NCI-H524 (cell line): ENCODE results near the gene CREG1.

Source experiments
- DNase-seq, 2 experiments: peaks; one replicate each; lab custom pipeline; 2025; lab: John Stamatoyannopoulos, UW

Gene CREG1

DNA sequence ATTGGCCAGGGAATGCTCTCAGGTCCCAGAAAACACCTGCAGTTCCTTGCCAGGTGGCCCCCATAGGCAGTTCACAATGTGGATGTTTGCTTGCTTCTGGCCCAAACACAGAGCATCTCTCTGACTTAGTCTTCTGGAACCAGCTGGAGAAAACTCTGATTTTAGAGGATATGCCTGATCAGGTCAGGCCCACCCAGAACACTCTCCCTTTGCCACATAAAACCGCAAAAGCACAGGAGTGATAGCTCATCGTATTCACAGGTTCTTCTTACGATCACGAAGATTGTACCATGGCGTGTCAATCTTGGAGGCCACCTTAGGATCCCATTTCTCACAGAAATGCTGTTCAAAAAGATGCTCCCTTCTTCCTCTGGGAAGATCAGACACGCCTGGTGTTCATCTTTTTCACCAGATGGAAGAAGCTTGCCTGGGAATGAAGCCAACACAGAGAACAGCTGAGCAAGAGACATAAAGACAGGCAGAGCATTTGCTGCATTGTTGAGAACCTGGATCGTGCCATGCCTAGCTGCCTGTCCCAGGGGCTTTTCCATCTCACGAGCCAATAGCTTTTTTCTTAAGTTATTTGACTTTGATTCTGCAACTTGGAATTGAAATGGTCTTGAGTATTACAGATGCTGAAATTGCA lies 23.6 kb downstream of the CREG1 start:
- DNase-seq, result peak; percentile 67 to 85

DNA sequence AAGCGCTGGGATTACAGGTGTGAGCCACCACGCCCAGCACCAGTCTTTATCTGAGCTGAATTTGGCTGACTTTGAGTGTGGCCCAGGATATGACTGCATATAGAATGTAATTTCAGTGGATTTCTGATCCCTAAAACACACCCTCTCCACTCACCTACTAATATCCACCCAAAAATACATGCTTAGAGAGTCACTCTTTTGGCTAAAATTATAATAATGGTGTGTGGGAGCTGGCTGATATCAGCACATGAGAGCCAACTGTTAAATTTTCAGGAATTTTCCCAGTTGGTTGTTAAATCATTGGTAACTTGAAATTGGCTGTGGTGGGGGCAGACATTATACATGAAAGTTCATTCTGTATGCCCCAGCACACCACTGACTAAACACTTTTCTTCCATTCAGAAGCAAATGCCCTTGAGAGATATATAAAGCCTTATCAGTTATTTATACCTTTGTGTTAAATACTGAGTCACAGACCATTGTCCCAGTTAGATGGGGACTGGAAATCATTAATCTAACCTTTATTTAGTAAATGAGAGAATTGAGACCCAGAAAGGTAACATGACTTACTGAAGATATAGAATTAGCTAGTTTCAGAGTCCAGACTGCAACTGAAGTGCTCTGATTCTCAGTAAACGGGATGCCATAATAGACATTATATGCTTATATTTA lies 25.4 kb downstream of the CREG1 start:
- no peak for DNase-seq

DNA sequence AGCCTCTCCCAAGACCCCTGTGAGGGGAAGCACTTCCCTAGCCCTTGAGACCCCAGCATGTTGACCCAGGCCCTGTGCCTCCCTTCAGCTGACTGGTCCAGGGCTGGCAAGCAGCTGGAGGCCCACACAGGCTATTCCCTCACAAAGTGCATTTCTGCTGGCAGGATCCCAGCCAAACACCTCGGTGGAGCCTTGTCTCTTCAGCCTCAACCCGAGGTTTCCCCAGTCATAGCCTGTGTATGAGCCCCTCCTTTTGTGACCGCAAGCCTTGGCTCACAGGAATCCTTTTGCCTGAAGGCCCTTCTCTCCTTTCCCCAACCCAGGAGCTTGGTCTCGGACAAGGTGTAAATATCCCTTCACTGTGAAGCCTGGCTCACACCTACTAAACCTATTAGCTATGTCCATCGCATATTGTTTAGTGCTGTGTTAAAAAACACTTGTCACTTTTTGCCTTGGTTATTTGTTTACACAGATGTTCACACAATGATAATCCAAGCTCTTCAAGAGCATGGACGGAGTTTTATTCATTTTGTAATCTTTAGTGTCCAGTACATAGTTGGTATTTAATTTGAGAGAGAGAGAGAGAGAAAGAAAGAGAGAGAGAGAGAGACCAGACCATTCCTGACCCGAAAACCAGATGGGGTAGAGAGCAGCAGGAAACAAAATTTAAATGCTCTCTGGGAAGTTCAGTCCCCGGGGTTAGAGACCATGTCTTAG lies 26.7 kb downstream of the CREG1 start:
- no peak for DNase-seq

DNA sequence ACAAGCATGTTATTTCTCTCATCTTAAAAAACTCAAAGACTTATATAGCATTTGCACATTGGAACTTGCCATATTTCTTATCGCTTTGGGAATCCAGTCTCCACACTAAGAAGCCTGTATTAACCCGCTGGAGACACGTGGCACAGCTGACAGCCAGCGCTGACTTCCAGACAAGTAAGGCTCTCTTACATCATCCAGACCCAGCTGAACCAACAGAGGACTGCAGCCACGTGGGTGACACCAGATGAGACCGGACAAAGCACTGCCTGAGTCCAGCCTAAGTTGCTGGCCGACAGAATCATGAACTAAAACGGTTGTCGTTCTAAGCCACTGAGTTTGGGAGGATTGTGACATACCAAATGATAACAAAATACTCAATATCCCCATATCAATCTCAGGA lies 28.9 kb downstream of the CREG1 start:
- no peak for DNase-seq

DNA sequence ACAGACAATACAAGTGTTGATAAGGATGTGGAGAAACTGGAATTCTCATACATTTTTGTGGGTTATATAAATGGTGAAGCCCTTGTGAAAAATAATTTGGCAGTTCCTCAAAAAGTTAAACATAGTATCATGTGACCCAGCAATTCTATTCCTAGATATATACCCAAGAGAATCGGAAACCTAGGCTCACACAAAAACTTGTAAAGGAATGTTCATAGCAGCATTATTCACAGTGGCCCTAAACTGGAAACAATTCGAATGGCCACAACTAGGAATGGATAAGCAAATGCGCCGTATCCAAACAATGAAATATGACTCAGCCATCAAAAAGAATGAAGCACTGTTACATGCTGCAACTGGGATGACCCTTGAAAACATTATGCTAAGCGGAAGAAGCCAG lies 31.3 kb downstream of the CREG1 start:
- DNase-seq, result no peak

DNA sequence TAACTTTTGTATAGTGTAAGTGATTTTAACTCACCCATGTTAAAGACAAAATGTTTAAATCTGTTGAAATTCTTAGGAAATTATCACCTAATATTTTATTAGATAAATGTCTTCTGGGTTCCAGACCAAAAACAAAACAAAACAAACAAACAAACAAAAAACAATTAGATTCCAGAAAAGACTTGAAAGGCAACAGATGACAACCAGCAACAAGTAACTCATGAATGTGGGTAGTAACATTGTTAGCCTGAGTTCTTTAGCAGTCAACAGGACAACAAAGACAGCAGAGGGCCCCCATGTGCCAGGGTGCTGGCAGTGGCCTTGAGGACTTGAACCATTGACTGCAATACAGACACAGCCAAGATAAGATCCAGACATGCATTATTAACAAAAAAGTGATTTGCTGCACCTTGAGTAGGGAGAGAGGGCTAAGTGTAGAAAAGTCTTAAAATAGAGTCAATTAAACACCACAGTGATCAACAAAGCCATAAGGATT lies 32.8 kb downstream of the CREG1 start:
- no peak for DNase-seq

DNA sequence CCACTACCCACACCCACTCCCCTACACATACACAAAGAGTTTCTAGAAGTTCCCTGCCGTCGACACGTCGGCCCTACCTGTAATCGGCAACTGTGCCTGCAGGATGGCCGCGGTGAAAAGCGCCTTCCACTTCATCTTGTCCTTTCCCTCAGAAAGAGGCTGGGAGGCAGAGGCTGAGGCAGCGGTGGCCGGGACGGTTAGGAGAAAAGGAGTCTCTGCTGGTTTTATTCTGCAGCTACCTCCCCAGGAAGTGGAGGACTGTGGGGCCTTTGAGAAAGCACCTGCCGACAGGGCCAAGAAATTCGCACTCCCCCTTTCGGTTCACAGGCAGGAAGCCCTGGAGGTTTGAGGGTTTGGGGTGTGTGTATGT lies 35.2 kb downstream of the CREG1 start, which contains the start of gene CD247:
Gene CD247, minus strand, starts transcription at position 199 of the 370 bp plus-strand sequence. Its CDS starts 64 bp downstream, at position 135.
- no peak for DNase-seq

DNA sequence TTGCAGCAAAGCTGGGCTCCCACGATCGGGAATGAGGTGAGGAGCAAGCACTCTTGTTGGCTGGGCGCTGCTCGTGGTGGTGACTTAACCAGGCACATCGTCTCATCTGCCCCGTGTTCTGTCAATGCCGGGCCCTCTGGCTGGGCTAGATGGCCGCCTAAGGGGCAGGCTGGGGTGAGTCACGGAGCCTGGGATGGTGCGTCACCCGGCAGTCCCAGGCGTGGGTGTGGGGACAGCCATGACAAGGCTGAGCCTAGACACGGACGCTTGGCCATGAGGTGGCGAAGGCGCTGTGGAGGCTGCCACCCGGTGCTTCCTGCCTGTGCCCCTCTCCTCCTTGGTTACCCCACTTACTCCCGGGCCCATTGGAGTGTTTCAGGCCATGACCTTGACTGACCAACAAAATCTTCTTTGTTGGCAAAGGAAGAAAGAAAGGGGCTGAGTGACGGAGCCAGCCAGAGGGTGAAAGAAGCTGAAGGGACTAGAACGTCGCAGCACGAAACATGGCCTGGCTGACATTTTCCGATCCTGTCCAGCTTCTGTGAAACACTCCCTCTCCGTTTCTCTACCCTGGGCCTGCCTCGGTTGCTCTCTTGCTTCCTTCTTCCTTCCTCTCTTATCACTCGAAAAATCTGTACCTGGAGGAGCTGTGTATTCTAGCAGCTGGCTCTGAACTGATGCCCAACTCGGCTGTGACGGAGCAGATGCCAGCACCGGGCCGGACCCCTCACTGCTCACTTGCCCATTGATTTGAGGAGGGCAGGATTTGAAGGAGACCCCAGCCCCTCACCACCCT lies 35.8 kb downstream of the CREG1 start:
- no peak for DNase-seq

DNA sequence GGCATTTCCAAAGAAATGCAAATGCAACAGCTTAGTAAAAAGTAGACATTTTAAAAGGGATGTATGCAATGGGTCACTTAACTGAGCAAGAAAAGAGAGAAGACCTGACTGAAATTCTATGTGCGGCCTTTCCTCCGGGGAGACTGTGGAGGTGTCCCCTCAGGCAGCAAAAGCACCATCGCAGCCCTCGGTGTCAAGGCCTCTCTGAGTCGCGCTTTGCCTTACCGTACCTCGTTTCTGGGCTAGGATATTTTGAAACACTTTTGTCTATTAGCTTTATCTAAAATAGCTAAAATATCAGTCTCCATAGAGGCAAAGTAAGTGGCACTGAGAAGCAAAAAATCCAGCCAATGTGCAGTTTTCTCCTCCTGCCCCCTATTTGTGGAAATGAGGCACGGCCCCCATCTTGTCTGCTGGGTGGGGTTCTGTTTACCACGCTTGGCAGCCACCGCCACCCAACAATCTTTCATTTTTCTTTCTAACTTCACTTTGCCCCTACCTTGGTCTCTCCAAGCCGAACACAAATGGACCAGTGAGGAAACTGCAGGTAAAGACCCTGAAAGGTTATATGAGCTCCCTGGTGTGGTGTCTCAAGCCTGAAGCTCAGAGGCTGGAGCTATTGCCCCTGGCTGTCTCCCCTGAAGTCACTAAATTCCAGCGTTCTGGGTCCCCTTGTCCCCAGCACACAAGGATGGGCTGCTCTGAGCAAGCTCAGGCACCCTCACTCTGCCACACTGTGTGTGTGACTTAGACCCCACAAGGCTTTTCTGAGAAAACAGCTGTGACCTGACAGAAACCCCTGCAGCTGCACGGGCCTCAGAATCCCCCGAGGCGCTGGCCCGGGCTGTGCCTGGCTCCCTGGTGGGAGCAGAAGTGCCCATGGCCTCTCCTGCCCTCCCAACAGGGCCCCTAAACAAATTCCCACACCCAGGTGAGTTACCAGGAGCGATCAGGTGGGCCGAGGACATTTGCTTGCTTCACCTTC lies 36.9 kb downstream of the CREG1 start:
- no peak for DNase-seq

DNA sequence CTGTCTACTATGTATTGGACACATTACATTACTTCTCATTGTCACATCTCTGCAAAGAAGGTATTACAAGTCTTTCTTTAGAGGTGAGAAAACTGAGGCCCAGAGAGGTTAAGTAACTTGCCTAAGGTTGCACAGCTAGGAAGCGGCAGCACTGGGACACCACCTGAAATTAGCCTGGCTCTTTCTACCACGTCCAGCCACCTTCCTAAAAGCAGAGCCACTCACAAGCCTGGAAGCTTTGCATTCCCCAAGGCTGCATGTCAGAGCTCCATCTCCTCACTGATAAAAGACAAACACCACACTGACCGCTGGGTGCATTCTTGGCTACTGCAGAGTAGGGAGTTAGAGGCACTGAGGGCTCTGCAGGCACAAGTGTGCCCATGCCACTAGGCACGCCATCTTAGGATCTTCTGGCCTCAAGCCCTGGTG lies 37.7 kb downstream of the CREG1 start:
- DNase-seq, result no peak

DNA sequence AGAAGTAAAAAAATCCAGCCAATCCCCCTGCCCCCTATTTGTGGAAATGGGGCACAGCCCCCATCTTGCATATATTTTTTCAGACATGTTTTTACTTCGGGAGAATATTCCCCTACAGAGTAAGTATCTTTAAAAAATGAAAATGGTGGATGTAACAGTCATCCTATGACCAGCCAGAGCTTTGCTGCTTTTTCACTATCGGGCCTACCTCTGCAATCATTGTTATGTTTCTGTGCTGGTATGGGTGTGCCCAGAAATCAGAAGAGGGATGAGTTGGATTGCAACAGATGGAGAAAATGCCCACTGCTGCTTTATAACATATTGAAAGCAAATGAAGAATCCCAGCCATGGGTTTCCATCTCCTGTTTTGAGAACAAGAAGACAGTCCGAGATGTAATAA lies 38.1 kb downstream of the CREG1 start:
- DNase-seq, result no peak

DNA sequence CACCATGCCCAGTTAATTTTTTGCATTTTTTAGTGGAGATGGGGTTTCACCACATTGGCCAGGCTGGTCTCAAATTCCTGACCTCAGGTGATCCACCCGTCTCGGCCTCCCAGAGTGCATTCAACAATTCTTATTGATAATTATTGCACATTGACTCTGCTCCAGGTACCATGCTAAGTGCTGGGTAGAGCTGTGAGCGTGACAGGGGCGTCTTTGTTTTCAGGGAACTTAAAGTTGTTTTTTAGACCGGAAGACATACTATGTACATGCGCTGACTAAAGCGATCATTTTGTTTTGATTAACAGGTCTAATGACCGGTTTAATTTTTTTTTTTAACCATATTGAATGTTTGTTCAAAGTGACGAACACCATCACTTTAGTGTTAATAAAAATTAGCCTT lies 39.3 kb downstream of the CREG1 start:
- DNase-seq, result no peak

DNA sequence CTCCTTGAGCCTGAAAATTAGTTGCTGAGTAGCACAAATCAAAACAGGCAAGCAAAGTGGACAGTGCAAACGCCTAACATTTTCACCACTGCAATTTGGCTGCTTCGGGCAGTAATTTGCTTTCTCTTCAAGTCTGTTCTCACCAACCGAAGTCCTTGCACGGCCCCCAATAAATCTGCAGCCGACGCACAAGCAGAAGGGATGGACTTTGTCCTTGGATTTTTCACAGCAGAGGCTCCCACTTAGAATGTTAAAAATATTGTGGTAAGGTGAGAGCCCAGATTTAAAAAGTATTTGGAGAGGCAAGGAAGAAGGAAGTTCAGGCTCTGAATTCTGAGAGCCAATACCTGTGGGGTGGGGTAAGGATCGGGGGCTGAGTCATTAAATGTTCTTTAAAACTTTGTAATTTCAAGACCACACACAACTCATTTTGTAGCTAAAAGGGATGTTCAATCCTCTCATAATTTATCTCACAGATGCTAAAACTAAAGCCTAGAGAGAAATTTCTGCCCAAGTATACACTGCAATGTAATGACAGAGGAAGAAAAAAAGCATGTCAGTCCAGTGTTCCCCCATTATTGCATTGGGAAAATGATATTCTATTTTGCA lies 41.4 kb downstream of the CREG1 start:
- DNase-seq, result no peak

DNA sequence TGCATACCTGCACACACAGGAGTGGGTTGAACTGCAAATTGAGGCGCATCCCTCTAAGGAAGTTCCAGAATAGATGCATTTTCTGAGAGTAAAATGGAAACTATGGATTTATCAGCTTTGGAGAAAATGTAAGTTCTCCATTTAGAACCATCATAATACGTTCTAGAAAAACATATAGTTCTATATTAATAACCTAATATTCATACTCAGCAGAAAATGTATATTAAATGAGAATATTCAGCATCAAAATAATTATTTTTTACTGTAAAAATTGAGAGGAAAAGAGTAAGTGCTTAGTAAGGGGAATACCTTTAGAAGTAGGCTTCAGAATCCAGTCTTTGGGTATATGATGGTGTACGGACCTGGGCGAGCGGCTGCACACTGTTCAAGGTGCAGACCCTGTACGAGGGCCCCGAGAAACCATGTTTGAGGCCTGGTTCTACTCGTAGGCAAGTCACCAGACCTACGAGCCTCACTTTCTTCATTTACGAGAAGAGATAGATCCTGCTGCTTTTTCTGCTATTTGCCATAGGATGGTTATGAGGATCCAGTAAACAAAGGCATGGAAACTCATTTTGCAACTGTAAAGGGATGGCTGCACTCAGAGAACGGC lies 42.1 kb downstream of the CREG1 start:
- DNase-seq, result no peak

DNA sequence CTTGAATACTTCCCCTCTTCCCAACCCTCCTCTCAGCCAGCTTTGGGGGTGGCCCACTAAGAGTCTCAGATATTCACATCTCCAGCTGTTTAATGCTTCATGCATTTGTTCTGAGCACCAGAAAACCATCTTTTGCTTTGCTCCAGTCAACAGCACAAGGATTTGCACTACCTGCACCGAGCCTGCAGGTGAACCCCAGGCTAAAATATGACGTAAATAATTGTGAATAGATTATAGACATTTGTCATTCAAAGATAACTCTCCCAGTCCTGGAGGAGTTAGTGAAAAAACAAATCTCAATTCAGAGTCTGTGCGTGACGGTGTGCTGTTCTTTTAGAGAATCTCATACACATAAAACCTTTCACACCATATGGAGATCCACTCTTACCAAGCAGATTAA lies 42.7 kb downstream of the CREG1 start:
- peak in 1 of 2 experiments; percentile 70 for DNase-seq

DNA sequence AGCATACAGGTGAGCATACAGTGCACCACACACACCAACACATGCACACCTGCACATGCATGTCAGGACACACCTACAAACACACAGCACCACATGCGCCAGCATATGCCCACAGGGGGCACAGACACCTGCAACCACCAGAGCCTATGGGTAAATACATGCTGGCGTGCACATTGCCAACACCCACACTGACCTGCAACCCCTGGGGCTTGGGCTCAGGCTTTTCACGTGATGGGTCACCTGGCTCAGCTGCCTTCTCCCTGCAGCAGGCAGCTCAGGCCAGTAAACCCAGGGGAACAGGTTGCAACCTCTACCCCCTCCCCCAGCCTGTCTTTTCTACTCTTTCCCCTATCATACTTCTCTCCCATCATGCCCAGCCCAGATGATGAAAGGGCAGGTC lies 43.3 kb downstream of the CREG1 start:
- no peak for DNase-seq

DNA sequence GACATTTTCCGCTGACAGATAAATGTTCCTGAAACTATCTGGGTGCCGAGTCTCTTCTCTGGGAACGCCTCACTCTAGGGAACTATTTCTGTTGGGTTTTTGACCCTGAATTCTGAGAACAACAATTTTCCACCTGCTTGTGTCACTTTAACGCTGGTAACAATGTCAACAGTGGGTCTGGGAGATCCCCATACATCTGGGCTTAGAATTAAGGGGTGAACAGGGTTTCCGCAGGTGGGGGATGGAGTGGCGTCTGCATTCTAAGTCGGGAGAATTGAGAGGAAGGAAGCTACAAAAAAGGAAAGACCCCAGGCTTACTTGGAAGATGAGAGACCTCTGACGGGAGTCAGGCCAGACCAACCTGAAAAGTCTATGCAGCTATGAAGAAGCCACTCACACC lies 44.0 kb downstream of the CREG1 start:
- no peak for DNase-seq

DNA sequence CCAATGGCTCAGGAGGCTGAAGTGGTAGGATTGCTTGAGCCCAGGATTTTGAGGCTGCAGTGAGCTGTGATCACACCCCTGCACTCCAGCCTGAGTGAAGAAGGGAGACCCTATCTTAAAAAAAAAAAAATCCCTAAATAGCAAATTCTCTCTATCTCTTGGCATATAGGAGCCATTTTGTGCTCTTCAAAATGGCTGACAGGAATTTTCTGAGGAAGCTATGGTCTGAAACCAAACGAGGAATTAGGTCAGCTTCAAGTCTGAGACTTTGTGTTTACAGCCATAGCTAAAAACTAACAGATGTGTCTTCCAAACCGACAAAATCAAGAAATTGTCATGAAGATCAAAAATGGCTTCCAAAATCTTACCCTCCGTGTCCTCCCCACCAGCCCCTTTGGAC lies 45.8 kb downstream of the CREG1 start:
- DNase-seq, result no peak

DNA sequence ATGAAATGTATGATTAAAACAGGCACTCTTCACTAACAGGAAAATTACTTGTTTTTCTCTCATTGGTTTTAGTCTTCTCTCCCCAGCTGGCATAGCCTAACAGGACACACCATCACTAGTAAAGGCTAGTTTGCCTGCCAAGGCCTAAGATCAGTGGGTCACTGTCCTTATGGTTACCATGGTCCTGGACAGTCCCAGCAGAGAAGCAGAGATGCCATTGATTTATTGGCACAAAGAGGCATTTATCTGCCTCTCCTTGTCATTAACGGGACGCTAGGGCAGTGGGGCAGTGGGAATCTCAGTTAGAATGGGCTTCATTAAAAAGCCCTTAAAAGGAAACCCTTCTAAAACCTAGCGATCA lies 49.1 kb downstream of the CREG1 start:
- DNase-seq, result no peak
